DMS53 (cell line): Measurements from ENCODE around the gene TMED6.

ENCODE experiments used
- DNase-seq: peaks from one replicate; lab custom pipeline; 2025; lab: John Stamatoyannopoulos, UW

TMED6 gene

GRCh38 chr16:69324013-69324531, 27.5 kb downstream of the TMED6 start:
- DNase-seq = peak; percentile 41

DNA sequence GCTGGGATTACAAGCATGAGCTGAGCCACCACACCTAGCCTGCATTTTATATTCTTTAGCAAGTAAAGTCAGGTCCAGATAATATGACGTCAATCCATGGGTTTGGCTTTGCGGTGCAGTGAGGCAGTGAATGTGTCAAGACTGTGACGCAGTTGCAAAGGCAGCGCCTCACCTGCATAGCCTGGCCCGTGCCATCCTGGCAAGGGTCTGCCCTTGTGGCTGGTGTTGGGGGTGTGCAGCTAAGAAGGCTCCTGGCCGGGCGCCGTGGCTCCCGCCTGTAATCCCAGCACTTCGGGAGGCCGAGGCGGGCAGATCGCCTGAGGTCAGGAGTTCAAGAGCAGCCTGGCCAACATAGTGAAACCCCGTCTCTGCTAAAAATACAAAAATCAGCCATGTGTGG, 28.2 kb downstream of the TMED6 start:
- no peak for DNase-seq

- DNase-seq = no peak
These were observed 29.2 kb downstream of the TMED6 start for GRCh38 chr16:69322343-69322742.

- DNase-seq = no peak
These were observed 30.5 kb downstream of the TMED6 start for GRCh38 chr16:69321080-69321479.

DNA sequence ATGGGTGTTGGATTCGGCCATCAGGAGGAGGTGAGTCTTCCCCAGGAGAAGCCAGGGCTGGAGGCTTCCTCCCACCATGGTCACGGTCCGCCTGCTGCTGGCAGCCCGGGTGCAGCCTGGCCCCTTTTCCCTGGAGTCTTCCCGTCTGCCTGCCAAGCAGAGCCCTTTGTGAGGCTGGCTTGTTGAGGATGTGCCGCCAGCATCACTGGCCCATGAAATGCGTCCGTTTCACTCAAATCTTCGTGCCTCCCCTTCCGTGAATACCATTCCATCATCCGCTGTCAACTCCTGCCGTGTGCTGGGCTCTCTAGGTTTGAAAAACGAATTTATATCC, 30.9 kb downstream of the TMED6 start:
- DNase-seq = no peak

- DNase-seq = no peak
These were observed 31.5 kb downstream of the TMED6 start for GRCh38 chr16:69319826-69320739.

DNA sequence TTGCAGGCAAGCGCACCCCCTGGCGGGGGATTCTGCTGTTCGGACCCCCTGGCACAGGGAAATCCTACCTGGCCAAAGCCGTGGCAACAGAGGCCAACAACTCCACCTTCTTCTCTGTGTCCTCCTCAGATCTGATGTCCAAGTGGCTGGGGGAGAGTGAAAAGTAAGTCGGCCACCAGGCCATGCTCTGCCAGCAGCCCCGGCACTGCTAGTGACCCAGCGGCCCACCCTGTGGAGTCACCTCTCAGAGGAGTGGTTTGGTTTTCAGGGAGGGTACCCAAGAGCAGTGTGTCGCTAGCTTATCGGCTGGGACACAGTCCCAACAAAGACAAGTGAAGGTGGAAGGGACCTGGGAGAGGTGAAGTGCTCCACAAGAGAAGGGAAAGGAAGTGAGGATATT, 32.2 kb downstream of the TMED6 start:
- no peak for DNase-seq

GRCh38 chr16:69318911-69319289, 32.7 kb downstream of the TMED6 start:
- no peak for DNase-seq

GRCh38 chr16:69318177-69318910, 33.2 kb downstream of the TMED6 start:
- peak; percentile 93 for DNase-seq

GRCh38 chr16:69316595-69317034, 35.0 kb downstream of the TMED6 start:
- DNase-seq = no peak

DNA sequence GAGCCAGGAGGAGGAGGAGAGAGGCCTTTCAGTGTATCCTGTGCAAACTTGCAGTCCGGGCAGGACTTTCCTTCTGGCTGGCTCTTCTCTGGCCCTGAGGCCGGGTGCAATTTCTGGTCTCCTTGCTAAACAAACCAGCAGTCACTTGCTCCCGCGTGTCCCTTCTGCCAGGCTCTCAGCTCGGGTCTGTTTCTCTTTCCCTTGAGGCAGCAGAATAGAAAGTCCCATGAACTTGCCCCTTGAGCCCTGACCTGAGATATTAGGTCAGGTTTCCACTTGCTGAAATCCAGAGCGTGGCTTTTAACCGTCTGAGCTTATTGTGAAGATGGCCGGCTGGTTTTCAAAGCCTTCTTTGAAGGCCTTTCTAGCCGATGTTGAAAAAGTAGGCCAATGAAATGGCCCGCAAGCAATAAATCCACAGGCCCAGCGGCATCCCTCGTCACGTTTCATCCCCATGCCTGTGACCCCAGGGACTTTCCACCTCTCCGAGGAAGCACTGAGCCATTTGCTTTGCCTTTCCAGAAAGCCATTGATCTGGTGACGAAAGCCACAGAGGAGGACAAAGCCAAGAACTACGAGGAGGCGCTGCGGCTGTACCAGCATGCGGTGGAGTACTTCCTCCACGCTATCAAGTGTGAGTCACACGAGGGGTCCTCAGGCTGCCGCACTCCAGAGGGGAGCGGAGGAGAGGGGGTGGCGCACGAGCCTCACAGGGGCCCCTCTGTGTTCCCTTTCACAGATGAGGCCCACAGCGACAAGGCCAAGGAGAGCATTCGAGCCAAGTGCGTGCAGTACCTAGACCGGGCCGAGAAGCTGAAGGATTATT, 35.9 kb downstream of the TMED6 start:
- DNase-seq = no peak

GRCh38 chr16:69314534-69314933, 37.1 kb downstream of the TMED6 start:
- DNase-seq = no peak

GRCh38 chr16:69313469-69313868, 38.1 kb downstream of the TMED6 start:
- DNase-seq = no peak

DNA sequence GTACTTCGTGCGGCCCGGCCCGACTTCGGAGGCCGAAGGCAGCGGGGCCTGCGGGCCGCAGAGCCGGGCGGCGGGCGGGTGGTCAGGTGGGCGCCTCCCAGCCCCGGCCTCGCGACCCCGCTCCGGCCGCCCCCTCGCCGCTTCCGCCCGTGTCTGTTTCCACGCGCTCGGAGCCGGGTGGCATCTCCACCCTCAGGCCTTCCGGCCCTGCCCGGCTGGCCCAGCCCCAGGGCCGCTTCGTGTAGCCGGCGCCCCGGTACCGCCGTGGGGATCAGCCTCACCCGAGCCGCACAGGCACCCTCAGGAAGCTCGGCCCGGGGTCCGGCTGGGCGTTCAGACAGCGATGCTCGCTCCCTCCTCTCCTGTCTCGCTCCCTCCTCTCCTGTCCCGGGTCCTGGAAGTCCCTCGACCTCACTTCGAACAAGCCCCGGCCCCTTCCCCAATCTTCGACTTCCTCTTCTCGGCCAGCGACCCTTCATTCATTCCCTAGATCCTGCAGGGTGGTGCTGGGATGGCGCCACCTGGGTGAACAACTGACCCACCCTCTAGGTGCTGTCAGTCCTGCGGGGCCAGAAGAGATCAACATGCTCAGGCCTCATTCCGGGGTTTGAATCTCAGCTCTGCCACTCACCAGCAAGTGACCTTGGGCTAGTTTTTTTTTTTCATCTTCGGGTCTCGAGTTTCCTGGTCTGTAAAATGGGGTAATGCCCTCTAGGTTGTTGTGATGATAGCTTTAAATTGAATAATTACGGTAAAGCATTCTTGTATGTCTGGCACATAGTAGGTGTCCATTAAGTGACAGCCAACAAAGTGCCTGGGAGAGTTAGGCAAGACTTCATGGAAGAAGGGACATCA, 39.8 kb downstream of the TMED6 start:
- DNase-seq = peak; percentile 62

GRCh38 chr16:69310653-69311532, 40.7 kb downstream of the TMED6 start, which contains the start of gene VPS4A:
TSS of gene VPS4A (plus strand) at chr16:69311350. CDS start at chr16:69311512, 162 bp downstream.
- peak; percentile 97 for DNase-seq

- no peak for DNase-seq
These were observed 42.3 kb downstream of the TMED6 start for GRCh38 chr16:69309316-69309715.

DNA sequence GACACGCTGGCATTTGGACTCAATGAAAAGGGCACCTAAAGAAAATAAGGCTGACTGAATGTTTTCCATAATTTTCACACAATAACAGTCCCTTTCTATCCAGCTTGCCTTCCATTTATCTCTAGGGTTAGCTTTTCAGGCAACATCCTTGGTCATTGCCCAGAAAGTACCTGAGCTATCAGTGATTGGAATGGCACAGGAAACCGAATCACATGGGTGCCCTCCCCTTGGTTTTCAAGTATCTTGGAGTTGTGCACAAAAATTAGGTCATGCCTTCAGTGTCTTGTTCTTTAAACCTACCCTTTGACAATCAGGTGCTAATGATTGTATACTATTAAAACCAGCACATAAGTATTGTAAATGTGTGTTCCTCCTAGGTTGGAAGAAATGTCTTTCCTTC, 43.7 kb downstream of the TMED6 start:
- no peak for DNase-seq

DNA sequence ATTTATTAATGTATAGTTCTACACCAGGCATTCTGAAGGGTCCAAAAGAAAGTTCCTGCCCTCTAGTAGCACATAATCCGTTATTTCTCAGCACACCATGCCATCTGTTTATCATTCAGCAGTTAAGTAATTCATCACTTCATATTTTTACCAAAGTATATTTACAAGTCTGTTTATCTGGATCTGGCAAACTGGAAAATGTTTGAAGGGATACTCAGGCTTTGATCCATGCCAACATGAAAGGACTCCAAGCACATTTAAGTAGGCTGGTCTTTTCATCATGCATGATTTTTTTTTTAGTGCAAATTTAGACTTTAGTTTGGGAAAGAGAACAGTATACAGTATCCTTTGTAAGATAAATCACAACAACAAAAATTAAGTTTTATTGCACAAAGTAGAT, 44.5 kb downstream of the TMED6 start:
- no peak for DNase-seq

GRCh38 chr16:69306031-69306430, 45.6 kb downstream of the TMED6 start:
- no peak for DNase-seq

DNA sequence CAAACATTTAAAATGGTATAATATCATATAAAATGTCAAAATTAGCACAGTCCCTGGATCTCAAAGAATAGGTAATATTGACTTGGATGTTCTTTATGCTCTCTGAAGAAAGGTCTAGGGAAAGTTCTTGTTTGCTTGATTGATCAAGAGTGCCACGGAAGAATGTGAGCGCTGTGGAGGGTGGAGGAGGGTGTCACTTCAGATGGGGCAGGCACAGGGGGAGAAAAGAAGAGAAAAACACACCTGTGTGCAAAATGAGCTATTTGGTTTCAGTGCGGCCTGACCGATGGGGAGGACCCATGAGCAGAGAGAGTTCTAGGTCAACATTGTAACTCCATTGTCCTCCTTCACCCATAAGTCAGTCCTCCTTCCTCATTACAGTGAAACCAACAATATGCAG, 49.3 kb downstream of the TMED6 start:
- no peak for DNase-seq
